ENCODE data around the gene CTNND1. TPM values are rescaled to one million over a fixed set of nuclear protein-coding genes. Genes with fewer than 3 reads are reported as not detected.

CTNND1 gene
- total and polyA plus RNA-seq, 2 experiments from 2014 or later: 39.1 to 136 TPM

- peak overlapping the region; percentile 68 for H3K4me3 Mint-ChIP-seq
- H3K27me3 Mint-ChIP-seq (ENCODE audit: insufficient read depth, low read depth, poor library complexity): peaks cover 8% of the 10 kb centered on the region
- H2AFZ ChIP-seq: no peak overlapping the region
- H3K79me2 ChIP-seq (replicated peaks; ENCODE audit: insufficient read depth): peaks cover 89% of the 10 kb centered on the region
- H3K4me2 ChIP-seq: peak overlapping the region; percentile 57
- DNase-seq (ENCODE audit: low spot score) (peak; percentile 92), ATAC-seq (peak; percentile 75)
- no peaks in the 10 kb centered on the region for H3K9me2 ChIP-seq (ENCODE audit: insufficient read depth)
- peak overlapping the region; percentile 98 for H3K27ac ChIP-seq (ENCODE audit: low read depth)
- H4K20me1 ChIP-seq (replicated peaks; ENCODE audit: insufficient read depth): no peaks in the 10 kb centered on the region; the same call in 1 of the 2 replicates
- no peak for TF ChIP-seq ZNF331 (CRISPR knock-in tag; IDR thresholded peaks at IDR 0.05; ENCODE audit: low read depth)
- peak; percentile 83 for TF ChIP-seq CREB1 (CRISPR knock-in tag; IDR thresholded peaks at IDR 0.05; ENCODE audit: low read depth)
- no peaks in the 10 kb centered on the region for H3K9me3 Mint-ChIP-seq
- peaks cover 47% of the 10 kb centered on the region for H3K4me1 ChIP-seq (ENCODE audit: insufficient read depth)
- H3K36me3 Mint-ChIP-seq (ENCODE audit: low read depth): peaks cover 2% of the 10 kb centered on the region; the same call in 1 of the 3 replicates
- peak overlapping the region; percentile 21 for H3K4me3 ChIP-seq
- H3K36me3 ChIP-seq (ENCODE audit: insufficient read depth): no peaks in the 10 kb centered on the region
- H3K27me3 ChIP-seq (ENCODE audit: insufficient read depth): no peaks in the 10 kb centered on the region
- H3K27ac Mint-ChIP-seq: peak overlapping the region; percentile 99
- H3F3A ChIP-seq (replicated peaks; ENCODE audit: low read depth): no peaks in the 10 kb centered on the region; the same call in 1 of the 2 replicates
- H3K4me1 Mint-ChIP-seq: peaks cover 74% of the 10 kb centered on the region
Measured at GRCh38 chr11:57781529-57781943, 19.9 kb downstream of the CTNND1 start.

- H3K4me1 ChIP-seq (ENCODE audit: insufficient read depth): peaks cover 47% of the 10 kb centered on the region
- DNase-seq (ENCODE audit: low spot score) (no peak), ATAC-seq (no peak)
- Mint-ChIP-seq H3K9me3 (no peaks in the 10 kb centered on the region), H3K27ac (no peak overlapping the region), H3K27me3 (ENCODE audit: insufficient read depth, low read depth, poor library complexity) (peaks cover 11% of the 10 kb centered on the region), H3K36me3 (ENCODE audit: low read depth) (peaks cover 2% of the 10 kb centered on the region; the same call in 1 of the 3 replicates), H3K4me3 (no peak overlapping the region), H3K4me1 (peaks cover 63% of the 10 kb centered on the region)
- H3F3A ChIP-seq (replicated peaks; ENCODE audit: low read depth): no peaks in the 10 kb centered on the region
- no peaks in the 10 kb centered on the region for H3K36me3 ChIP-seq (ENCODE audit: insufficient read depth)
- no peak overlapping the region for H3K4me2 ChIP-seq
- no peak overlapping the region for H3K27ac ChIP-seq (ENCODE audit: low read depth)
- peaks cover 94% of the 10 kb centered on the region for H3K79me2 ChIP-seq (replicated peaks; ENCODE audit: insufficient read depth)
- H4K20me1 ChIP-seq (replicated peaks; ENCODE audit: insufficient read depth): peaks cover 12% of the 10 kb centered on the region
- H3K4me3 ChIP-seq: no peak overlapping the region
- no peaks in the 10 kb centered on the region for H3K27me3 ChIP-seq (ENCODE audit: insufficient read depth)
- no peak overlapping the region for H2AFZ ChIP-seq
- H3K9me2 ChIP-seq (ENCODE audit: insufficient read depth): no peaks in the 10 kb centered on the region
- TF ChIP-seq NANOG (IDR thresholded peaks at IDR 0.05; ENCODE audit: borderline replicate concordance) (no peak), ZNF462 (CRISPR knock-in tag; IDR thresholded peaks at IDR 0.05) (no peak), REST (IDR thresholded peaks at IDR 0.05; ENCODE audit: unreplicated experiment) (no peak), EZH2phosphoT487 (IDR thresholded peaks at IDR 0.05; ENCODE audit: unreplicated experiment) (no peak), CREB1 (CRISPR knock-in tag; IDR thresholded peaks at IDR 0.05; ENCODE audit: low read depth) (no peak), POLR2AphosphoS5 (IDR thresholded peaks at IDR 0.05; ENCODE audit: low read depth) (no peak), ZNF331 (CRISPR knock-in tag; IDR thresholded peaks at IDR 0.05; ENCODE audit: low read depth) (no peak), CTCF (conservative IDR thresholded peaks at IDR 0.05; ENCODE audit: low read depth in 2 of 2) (no peak), ETS1 (IDR thresholded peaks at IDR 0.05) (no peak)
Measured at GRCh38 chr11:57785072-57785471, 23.5 kb downstream of the CTNND1 start.

All from GM23338 (cell line).